Kidney (tissue), 14 donors: ENCODE measurements around the gene CD151. TPM values are rescaled to one million over a fixed set of nuclear protein-coding genes. Genes with fewer than 3 reads are reported as not detected.

Experiments
- DNase-seq, 5 donors: peaks; one replicate each; pipeline ENCODE4 v3.0.0-alpha.2; 2013 to 2020
- FAIRE-seq: peaks from 2 replicates; lab custom pipeline; 2012; peaks lifted over from hg19 to GRCh38; lab: Jason Lieb, UNC
- H3K27ac ChIP-seq, 2 donors: one replicate each; pipeline ENCODE4 v1.7.0; 2013; ENCODE audit warnings: low read depth in 2 of 2, low read length in 2 of 2, inconsistent platforms in 1 of 2
- H3K27me3 ChIP-seq: one replicate; pipeline ENCODE4 v1.7.1; 2013; ENCODE audit warnings: low read length, inconsistent platforms; ENCODE audit not compliant: control insufficient read depth, insufficient read depth
- H3K36me3 ChIP-seq, 3 donors: one replicate each; pipeline versions ENCODE4 v1.7.0 to v1.7.1; 2013; ENCODE audit warnings: low read length in 3 of 3, control low read depth in 1 of 3, inconsistent platforms in 1 of 3; ENCODE audit not compliant: insufficient read depth in 3 of 3, control insufficient read depth in 2 of 3
- H3K4me1 ChIP-seq, 3 donors: one replicate each; pipeline versions ENCODE4 v1.7.0 to v1.7.1; 2013; ENCODE audit warnings: low read length in 3 of 3, inconsistent platforms in 1 of 3, low read depth in 1 of 3; ENCODE audit not compliant: control insufficient read depth in 2 of 3, insufficient read depth in 2 of 3
- H3K4me3 ChIP-seq, 3 donors: one replicate each; pipeline versions ENCODE4 v1.7.0 to v1.8.1; 2013; ENCODE audit warnings: low read length in 3 of 3, control low read depth in 1 of 3, inconsistent platforms in 1 of 3
- H3K9ac ChIP-seq, 3 donors: one replicate each; pipeline versions ENCODE4 v1.7.0 to v1.7.1; 2013; ENCODE audit warnings: low read length in 3 of 3, control low read depth in 1 of 3, inconsistent platforms in 1 of 3
- H3K9me3 ChIP-seq, 3 donors: one replicate each; pipeline versions ENCODE4 v1.7.0 to v1.7.1; 2013; ENCODE audit warnings: low read length in 3 of 3, control low read depth in 1 of 3, inconsistent platforms in 1 of 3; ENCODE audit not compliant: control insufficient read depth in 2 of 3, insufficient read depth in 1 of 3
- CTCF ChIP-seq: IDR thresholded peaks from 3 replicates; pipeline ENCODE4 v1.5.1; 2012; ENCODE audit warnings: mild to moderate bottlenecking, moderate library complexity, borderline replicate concordance; ENCODE audit not compliant: insufficient read depth; ENCODE audit errors: extremely low read depth
- intact Hi-C: fragments of 100-400 bp; cut with DNase I; formaldehyde crosslinking; loops from one replicate; pipeline ENCODE4 v1.11.1; 2022
- polyA plus RNA-seq: library from polyadenylated mRNA; stranded (reverse); fragments of 350-450 nt; fragmentation: Illumina TruSeq; extraction: RNeasy Lipid Tissue Mini Kit (QIAGEN cat#74804); gene quantifications from one replicate; pipeline ENCODE4 v1.2.3, GENCODE V29; 2014; ENCODE audit warnings: low read depth, low replicate concordance; ENCODE audit not compliant: insufficient read depth
- total RNA-seq: library from RNA; stranded (reverse); fragmentation: NEBNext Ultra II Directional; extraction: Animal tissue kit (Norgen Biotek cat#: 25700); gene quantifications from one replicate; pipeline ENCODE4 v1.2.1, GENCODE V29; 2021
- donor health status: control.
- donor health status: control.
- donor health status: control.
- donor health status: control.
- donor health status: control.
- donor health status: DM: yes; HTN: yes; CAD: no.
- donor health status: Normal renal cell carcinoma (clear cell type).

Gene CD151
- total and polyA plus RNA-seq, 2 donors from 2014 or later = 379 to 476 TPM

- FAIRE-seq (no peak), DNase-seq (no peak)
- Histone ChIP-seq H3K9me3 (no peaks in the 10 kb centered on the region), H3K4me1 (peaks cover 0 to 45% (median 15%) of the 10 kb centered on the region in 3 donors), H3K27me3 (no peaks in the 10 kb centered on the region), H3K9ac (peak overlapping the region in 1 of 3 donors; percentile 46), H3K36me3 (no peaks in the 10 kb centered on the region), H3K4me3 (peak overlapping the region in 1 of 3 donors; percentile 51), H3K27ac (peak overlapping the region; percentile 23 to 63)
- no peak for TF ChIP-seq CTCF
- intact Hi-C loops = no loop called here
These were observed 4.1 kb upstream of the CD151 start for GRCh38 chr11:828506-829175.

GRCh38 chr11:829176-829846 lies 3.4 kb upstream of the CD151 start:
- H3K36me3 ChIP-seq = no peaks in the 10 kb centered on the region
- H3K9ac ChIP-seq = peak overlapping the region in 1 of 3 donors; percentile 46
- H3K4me3 ChIP-seq = peak overlapping the region in 2 of 3 donors; percentile 45 to 51
- peak overlapping the region; percentile 23 to 63 for H3K27ac ChIP-seq
- peak in 1 of 5 donors; percentile 92 for DNase-seq
- no peak for TF ChIP-seq CTCF
- intact Hi-C loops = no loop called here
- no peaks in the 10 kb centered on the region for H3K27me3 ChIP-seq
- peaks cover 0 to 49% (median 17%) of the 10 kb centered on the region in 3 donors for H3K4me1 ChIP-seq
- no peak for FAIRE-seq
- no peaks in the 10 kb centered on the region for H3K9me3 ChIP-seq

GRCh38 chr11:829847-830294 lies 2.9 kb upstream of the CD151 start:
- H3K27me3 ChIP-seq = no peaks in the 10 kb centered on the region
- H3K9ac ChIP-seq = no peak overlapping the region
- peak overlapping the region in 2 of 3 donors; percentile 45 to 51 for H3K4me3 ChIP-seq
- H3K27ac ChIP-seq = no peak overlapping the region
- no peaks in the 10 kb centered on the region for H3K9me3 ChIP-seq
- DNase-seq = no peak
- H3K4me1 ChIP-seq = peaks cover 0 to 54% (median 22%) of the 10 kb centered on the region in 3 donors
- TF ChIP-seq CTCF = no peak
- no peak for FAIRE-seq
- no peaks in the 10 kb centered on the region for H3K36me3 ChIP-seq
- intact Hi-C loops = no loop called here
